GM12891 (cell line): ENCODE results near the gene HAPLN2.

Experiments
- PAX5 ChIP-seq: IDR thresholded peaks from 2 replicates; pipeline ENCODE4 v1.6.1; 2011; ENCODE audit warnings: low read length, moderate library complexity, mild to moderate bottlenecking; ENCODE audit not compliant: insufficient read depth, severe bottlenecking
- POLR2A ChIP-seq: IDR thresholded peaks from 2 replicates; pipeline ENCODE4 v1.6.1; 2011; ENCODE audit warnings: low read depth, low read length, control low read depth
- POLR2AphosphoS5 ChIP-seq: IDR thresholded peaks from 2 replicates; pipeline ENCODE4 v1.6.1; 2011; ENCODE audit warnings: low read depth, low read length, control low read depth
- POU2F2 ChIP-seq: IDR thresholded peaks from 2 replicates; pipeline ENCODE4 v1.6.1; 2011; ENCODE audit warnings: low read depth, mild to moderate bottlenecking, control low read depth, low read length, moderate library complexity
- SPI1 ChIP-seq: IDR thresholded peaks from 2 replicates; pipeline ENCODE4 v1.6.1; 2011; ENCODE audit warnings: low read depth, low read length, control low read depth
- TAF1 ChIP-seq: IDR thresholded peaks from 2 replicates; pipeline ENCODE4 v1.6.1; 2011; ENCODE audit warnings: low read depth, low read length, control low read depth

GRCh38 chr1:156667610-156667967, 48.4 kb downstream of the HAPLN2 start:
- TF ChIP-seq TAF1 = no peak
- TF ChIP-seq POLR2A = no peak
- TF ChIP-seq PAX5 = no peak
- TF ChIP-seq POLR2AphosphoS5 = no peak
- no peak for TF ChIP-seq SPI1
- TF ChIP-seq POU2F2 = no peak
